PFSK-1 (cell line): ENCODE results near the gene KNG1.

Source experiments
- FOXP2 ChIP-seq: optimal IDR thresholded peaks from 2 replicates; pipeline ENCODE3; 2011; ENCODE audit warnings: borderline replicate concordance, control low read depth, inconsistent platforms; ENCODE audit not compliant: insufficient read depth; ENCODE audit errors: extremely low read length, extremely low read depth
- POLR2AphosphoS5 ChIP-seq: IDR thresholded peaks from 2 replicates; pipeline ENCODE4 v1.6.1; 2012; ENCODE audit warnings: low read depth, mild to moderate bottlenecking, control low read depth, low read length, moderate library complexity
- REST ChIP-seq, 2 experiments: IDR thresholded peaks; 2 replicates each; pipeline versions ENCODE4 v1.6.1 to v1.8.0; 2011 to 2012; ENCODE audit warnings: low read depth in 2 of 2, low read length in 2 of 2, control low read depth in 1 of 2, inconsistent platforms in 1 of 2, mild to moderate bottlenecking in 1 of 2, moderate library complexity in 1 of 2; ENCODE audit not compliant: insufficient read depth in 1 of 2
- SIN3A ChIP-seq: IDR thresholded peaks from 2 replicates; pipeline ENCODE4 v1.6.1; 2012; ENCODE audit warnings: mild to moderate bottlenecking, low read length, moderate library complexity, borderline replicate concordance; ENCODE audit not compliant: insufficient read depth
- TAF1 ChIP-seq: IDR thresholded peaks from 2 replicates; pipeline ENCODE4 v1.6.1; 2012; ENCODE audit warnings: low read length, control low read depth, borderline replicate concordance; ENCODE audit not compliant: insufficient read depth

GRCh38 chr3:186743666-186744065, 26.5 kb downstream of the KNG1 start:
- no peak for TF ChIP-seq TAF1
- TF ChIP-seq REST (IDR thresholded peaks at IDR 0.05; ENCODE audit: insufficient read depth in 1 of 2, low read depth in 2 of 2, low read length in 2 of 2): no peak
- no peak for TF ChIP-seq POLR2AphosphoS5
- TF ChIP-seq SIN3A: no peak
- TF ChIP-seq FOXP2: no peak
